ENCODE results near the gene RAD51B.
A peak's percentile ranks its signal among the peaks of the same experiment; 100 is the strongest.

The RAD51B gene

GRCh38 chr14:68074765-68075381 is 255.3 kb downstream of the RAD51B start:
- no peak overlapping the region for H3K27ac ChIP-seq (ENCODE audit: poor library complexity, severe bottlenecking)

GRCh38 chr14:68075382-68076029 is 255.9 kb downstream of the RAD51B start:
- ATAC-seq (ENCODE audit: low read depth) (no peak), DNase-seq (ENCODE audit: low spot score) (no peak)
- no peaks in the 10 kb centered on the region for H3K36me3 ChIP-seq (ENCODE audit: low read depth)
- no peaks in the 10 kb centered on the region for H3K27me3 ChIP-seq (ENCODE audit: insufficient read depth, poor library complexity, severe bottlenecking)
- H3K9me3 ChIP-seq (ENCODE audit: severe bottlenecking): peaks cover 2% of the 10 kb centered on the region
- no peak overlapping the region for H3K4me3 ChIP-seq (ENCODE audit: severe bottlenecking)
- H3K27ac ChIP-seq (ENCODE audit: poor library complexity, severe bottlenecking): peak overlapping the region; percentile 40
- peaks cover 10% of the 10 kb centered on the region for H3K4me1 ChIP-seq (ENCODE audit: insufficient read depth, poor library complexity, severe bottlenecking)
- TF ChIP-seq CTCF (IDR thresholded peaks at IDR 0.05; ENCODE audit: poor library complexity, severe bottlenecking): no peak

More at GRCh38 chr14:68074765-68075381, 255.3 kb downstream of the RAD51B start:
- ATAC-seq (ENCODE audit: low read depth): no peak
- no peak for TF ChIP-seq CTCF (IDR thresholded peaks at IDR 0.05; ENCODE audit: poor library complexity, severe bottlenecking)
- Histone ChIP-seq H3K36me3 (ENCODE audit: low read depth) (no peaks in the 10 kb centered on the region), H3K9me3 (ENCODE audit: severe bottlenecking) (peaks cover 2% of the 10 kb centered on the region), H3K27me3 (ENCODE audit: insufficient read depth, poor library complexity, severe bottlenecking) (no peaks in the 10 kb centered on the region), H3K4me3 (ENCODE audit: severe bottlenecking) (no peak overlapping the region), H3K4me1 (ENCODE audit: insufficient read depth, poor library complexity, severe bottlenecking) (peaks cover 10% of the 10 kb centered on the region)
- no peak for DNase-seq (ENCODE audit: low spot score)

GRCh38 chr14:68076451-68076850 is 256.9 kb downstream of the RAD51B start:
- Histone ChIP-seq H3K9me3 (ENCODE audit: severe bottlenecking) (peaks cover 2% of the 10 kb centered on the region), H3K36me3 (ENCODE audit: low read depth) (no peaks in the 10 kb centered on the region), H3K4me1 (ENCODE audit: insufficient read depth, poor library complexity, severe bottlenecking) (peaks cover 10% of the 10 kb centered on the region), H3K4me3 (ENCODE audit: severe bottlenecking) (no peak overlapping the region), H3K27me3 (ENCODE audit: insufficient read depth, poor library complexity, severe bottlenecking) (no peaks in the 10 kb centered on the region), H3K27ac (ENCODE audit: poor library complexity, severe bottlenecking) (peak overlapping the region; percentile 40)
- TF ChIP-seq CTCF (IDR thresholded peaks at IDR 0.05; ENCODE audit: poor library complexity, severe bottlenecking): no peak
- DNase-seq (ENCODE audit: low spot score) (no peak), ATAC-seq (ENCODE audit: low read depth) (peak; percentile 91)

- Histone ChIP-seq H3K36me3 (ENCODE audit: low read depth) (no peaks in the 10 kb centered on the region), H3K27me3 (ENCODE audit: insufficient read depth, poor library complexity, severe bottlenecking) (no peaks in the 10 kb centered on the region), H3K9me3 (ENCODE audit: severe bottlenecking) (no peaks in the 10 kb centered on the region), H3K4me1 (ENCODE audit: insufficient read depth, poor library complexity, severe bottlenecking) (peaks cover 17% of the 10 kb centered on the region), H3K27ac (ENCODE audit: poor library complexity, severe bottlenecking) (no peak overlapping the region), H3K4me3 (ENCODE audit: severe bottlenecking) (no peak overlapping the region)
- ATAC-seq (ENCODE audit: low read depth) (no peak), DNase-seq (ENCODE audit: low spot score) (no peak)
- no peak for TF ChIP-seq CTCF (IDR thresholded peaks at IDR 0.05; ENCODE audit: poor library complexity, severe bottlenecking)
These were observed 260.5 kb downstream of the RAD51B start for GRCh38 chr14:68079941-68080697.

Data from RWPE2 (cell line).